Measurements from ENCODE around the gene ACADL.

Gene ACADL

DNA sequence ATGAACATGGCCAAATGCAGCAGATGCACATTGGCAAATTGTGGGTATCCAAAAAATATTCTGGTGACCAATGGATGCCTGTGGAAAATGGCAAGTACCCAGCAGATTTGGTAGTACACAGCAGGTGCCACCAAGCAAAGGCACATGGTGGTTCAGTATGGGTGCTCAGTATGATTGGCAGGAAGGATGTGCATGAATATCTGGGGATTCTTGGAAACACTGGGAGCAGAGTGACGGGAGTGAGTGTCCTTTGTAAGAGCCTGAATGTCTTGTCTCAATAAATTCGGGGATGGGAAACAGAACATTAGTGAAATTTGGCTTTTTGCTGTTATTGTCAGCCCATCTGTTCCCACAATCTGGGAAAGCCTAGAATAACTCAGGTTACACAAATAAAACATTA lies 36.8 kb upstream of the ACADL start:
- H3K4me3 ChIP-seq (ENCODE audit: low read depth, low read length), result no peak overlapping the region
- no peak for DNase-seq (ENCODE audit: low read depth)
- no peak for TF ChIP-seq CTCF (IDR thresholded peaks at IDR 0.05; ENCODE audit: insufficient read depth, low read depth, low read length, missing control alignments)

GRCh38 chr2:210259687-210260086 lies 34.4 kb upstream of the ACADL start:
- H3K4me3 ChIP-seq (ENCODE audit: low read depth, low read length), result no peak overlapping the region
- no peak for TF ChIP-seq CTCF (IDR thresholded peaks at IDR 0.05; ENCODE audit: insufficient read depth, low read depth, low read length, missing control alignments)

DNA sequence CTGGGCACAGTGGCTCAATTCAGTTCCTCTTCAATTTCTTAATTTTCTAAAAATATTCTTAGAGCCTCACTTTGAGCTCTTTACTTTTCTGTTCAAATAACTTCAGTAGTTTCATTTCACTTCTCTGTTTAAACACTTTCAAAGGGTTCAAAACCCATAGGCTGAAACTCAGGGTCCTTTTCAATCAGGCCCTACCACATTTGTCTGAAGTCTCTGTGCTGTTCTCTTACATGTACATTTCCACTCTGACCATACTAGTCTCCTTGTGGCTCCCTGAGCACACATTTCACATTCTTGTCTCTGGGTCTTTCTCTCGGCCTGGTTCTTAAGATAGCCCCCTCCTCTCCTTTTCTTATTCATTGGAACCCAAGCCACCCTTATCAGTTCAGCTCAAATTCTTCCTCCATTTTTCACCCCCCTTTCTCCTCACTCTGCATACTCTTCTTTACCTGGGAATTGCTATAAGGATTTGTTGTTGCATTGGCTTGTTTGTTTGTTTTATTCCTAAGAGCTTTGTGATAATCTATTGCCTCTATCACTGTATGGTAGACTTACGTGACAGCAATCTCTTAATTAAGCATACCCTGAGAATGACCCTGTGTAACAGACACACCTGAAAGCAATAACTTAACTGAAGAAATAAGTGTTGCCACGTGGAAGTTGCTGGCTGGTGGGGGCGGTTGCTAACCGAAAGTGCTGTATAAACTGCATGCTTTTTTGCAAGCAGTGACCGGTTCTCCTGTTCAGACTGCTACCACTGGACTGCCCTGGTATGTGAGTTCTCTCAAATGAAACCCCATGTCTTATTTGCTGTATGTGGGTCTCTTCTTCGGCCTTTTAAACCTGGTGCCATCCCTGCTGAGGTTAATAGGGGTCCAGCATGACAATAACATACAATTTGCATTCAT lies 27.7 kb upstream of the ACADL start:
- no peak for TF ChIP-seq CTCF (IDR thresholded peaks at IDR 0.05; ENCODE audit: insufficient read depth, low read depth, low read length, missing control alignments)
- DNase-seq (ENCODE audit: low read depth), result no peak
- no peak overlapping the region for H3K4me3 ChIP-seq (ENCODE audit: low read depth, low read length)

More at GRCh38 chr2:210259687-210260086, 34.4 kb upstream of the ACADL start:
- DNase-seq (ENCODE audit: low read depth), result no peak

- H3K4me3 ChIP-seq (ENCODE audit: low read depth, low read length), result no peak overlapping the region
- no peak for DNase-seq (ENCODE audit: low read depth)
- TF ChIP-seq CTCF (IDR thresholded peaks at IDR 0.05; ENCODE audit: insufficient read depth, low read depth, low read length, missing control alignments), result no peak
Measured at GRCh38 chr2:210250622-210251021, 25.4 kb upstream of the ACADL start.

- no peak overlapping the region for H3K4me3 ChIP-seq (ENCODE audit: low read depth, low read length)
- no peak for DNase-seq (ENCODE audit: low read depth)
- TF ChIP-seq CTCF (IDR thresholded peaks at IDR 0.05; ENCODE audit: insufficient read depth, low read depth, low read length, missing control alignments), result no peak
Measured at GRCh38 chr2:210233487-210233886, 8.2 kb upstream of the ACADL start.

DNA sequence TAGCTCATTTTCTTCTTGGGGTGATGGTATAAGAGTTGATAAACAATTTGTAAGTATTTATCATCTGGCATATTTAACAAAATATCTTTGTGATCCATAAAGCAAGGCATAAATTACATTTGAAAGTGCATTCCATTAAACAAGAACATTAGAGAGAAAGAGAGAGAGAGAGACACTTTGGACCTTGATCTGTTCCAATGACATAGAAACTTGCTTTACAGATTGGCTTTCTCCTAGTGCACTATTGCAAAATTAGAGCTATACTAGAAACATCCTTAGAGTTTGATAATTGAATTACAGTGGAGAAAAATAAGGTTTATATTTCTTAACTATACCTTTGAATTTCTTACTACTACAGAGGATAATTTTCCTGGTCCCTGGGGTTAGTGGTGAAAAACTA lies 5.7 kb upstream of the ACADL start:
- no peak for DNase-seq (ENCODE audit: low read depth)
- no peak for TF ChIP-seq CTCF (IDR thresholded peaks at IDR 0.05; ENCODE audit: insufficient read depth, low read depth, low read length, missing control alignments)
- no peak overlapping the region for H3K4me3 ChIP-seq (ENCODE audit: low read depth, low read length)

GRCh38 chr2:210230518-210230917 lies 5.3 kb upstream of the ACADL start:
- no peak overlapping the region for H3K4me3 ChIP-seq (ENCODE audit: low read depth, low read length)
- no peak for TF ChIP-seq CTCF (IDR thresholded peaks at IDR 0.05; ENCODE audit: insufficient read depth, low read depth, low read length, missing control alignments)
- DNase-seq (ENCODE audit: low read depth), result no peak

All from GM12865 (cell line).